ENCODE data around the gene PDLIM7.
"Not testable (repeated sequence)": the region's sequence is repeated elsewhere in the genome, so short reads cannot be mapped to it uniquely, and the experiment has no call there.

PDLIM7 gene

GRCh38 chr5:177497292-177498012, at the start of gene PDLIM7:
Gene PDLIM7, minus strand, starts transcription at chr5:177497604. Its CDS starts 1,092 bp downstream, at chr5:177496512.
- DNase-seq = peak; percentile 97
- ATAC-seq = peak; percentile 79

- ATAC-seq (peak; percentile 63), DNase-seq (no peak)
Observed at GRCh38 chr5:177546258-177546741, 48.9 kb upstream of the PDLIM7 start.

GRCh38 chr5:177545487-177546257, 48.3 kb upstream of the PDLIM7 start:
- ATAC-seq (no peak), DNase-seq (no peak)

- no peak for DNase-seq
- no peak for ATAC-seq
Observed at GRCh38 chr5:177542816-177543465, 45.5 kb upstream of the PDLIM7 start.

GRCh38 chr5:177540438-177540837, 43.0 kb upstream of the PDLIM7 start:
- no peak for ATAC-seq
- no peak for DNase-seq

GRCh38 chr5:177539411-177539810, 42.0 kb upstream of the PDLIM7 start:
- DNase-seq = no peak

GRCh38 chr5:177538876-177539275, 41.5 kb upstream of the PDLIM7 start:
- ATAC-seq = no peak
- DNase-seq = no peak

More at GRCh38 chr5:177539411-177539810, 42.0 kb upstream of the PDLIM7 start:
- no peak for ATAC-seq

GRCh38 chr5:177537389-177538361, 40.3 kb upstream of the PDLIM7 start:
- ATAC-seq (no peak), DNase-seq (no peak)

GRCh38 chr5:177536386-177536785, 39.0 kb upstream of the PDLIM7 start:
- DNase-seq (no peak), ATAC-seq (no peak)

GRCh38 chr5:177535125-177535524, 37.7 kb upstream of the PDLIM7 start:
- ATAC-seq (no peak), DNase-seq (no peak)

GRCh38 chr5:177534433-177534832, 37.0 kb upstream of the PDLIM7 start:
- ATAC-seq, DNase-seq: not testable (repeated sequence)

GRCh38 chr5:177531209-177531940, 34.0 kb upstream of the PDLIM7 start:
- no peak for ATAC-seq
- no peak for DNase-seq

GRCh38 chr5:177530638-177531037, 33.2 kb upstream of the PDLIM7 start:
- DNase-seq = no peak
- no peak for ATAC-seq

- ATAC-seq (no peak), DNase-seq (no peak)
Observed at GRCh38 chr5:177529247-177530203, 32.1 kb upstream of the PDLIM7 start.

- DNase-seq (no peak), ATAC-seq (no peak)
Observed at GRCh38 chr5:177528631-177529030, 31.2 kb upstream of the PDLIM7 start.

GRCh38 chr5:177527595-177527994, 30.2 kb upstream of the PDLIM7 start:
- DNase-seq (no peak), ATAC-seq (no peak)

- DNase-seq = no peak
- no peak for ATAC-seq
Observed at GRCh38 chr5:177526791-177527190, 29.4 kb upstream of the PDLIM7 start.

- ATAC-seq = no peak
Observed at GRCh38 chr5:177526191-177526590, 28.8 kb upstream of the PDLIM7 start.

GRCh38 chr5:177524941-177525655, 27.7 kb upstream of the PDLIM7 start:
- DNase-seq (no peak), ATAC-seq (no peak)

More at GRCh38 chr5:177526191-177526590, 28.8 kb upstream of the PDLIM7 start:
- no peak for DNase-seq

All from stimulated activated naive CD8-positive, alpha-beta T cell treated with anti-CD3 and anti-CD28 coated beads, Interleukin-15, Interleukin-2, amounts not matched to agents 100 U/mL and 50 U/mL, for 24 hours (primary cell).